ENCODE data around the gene TMEM190.

TMEM190 gene

DNA sequence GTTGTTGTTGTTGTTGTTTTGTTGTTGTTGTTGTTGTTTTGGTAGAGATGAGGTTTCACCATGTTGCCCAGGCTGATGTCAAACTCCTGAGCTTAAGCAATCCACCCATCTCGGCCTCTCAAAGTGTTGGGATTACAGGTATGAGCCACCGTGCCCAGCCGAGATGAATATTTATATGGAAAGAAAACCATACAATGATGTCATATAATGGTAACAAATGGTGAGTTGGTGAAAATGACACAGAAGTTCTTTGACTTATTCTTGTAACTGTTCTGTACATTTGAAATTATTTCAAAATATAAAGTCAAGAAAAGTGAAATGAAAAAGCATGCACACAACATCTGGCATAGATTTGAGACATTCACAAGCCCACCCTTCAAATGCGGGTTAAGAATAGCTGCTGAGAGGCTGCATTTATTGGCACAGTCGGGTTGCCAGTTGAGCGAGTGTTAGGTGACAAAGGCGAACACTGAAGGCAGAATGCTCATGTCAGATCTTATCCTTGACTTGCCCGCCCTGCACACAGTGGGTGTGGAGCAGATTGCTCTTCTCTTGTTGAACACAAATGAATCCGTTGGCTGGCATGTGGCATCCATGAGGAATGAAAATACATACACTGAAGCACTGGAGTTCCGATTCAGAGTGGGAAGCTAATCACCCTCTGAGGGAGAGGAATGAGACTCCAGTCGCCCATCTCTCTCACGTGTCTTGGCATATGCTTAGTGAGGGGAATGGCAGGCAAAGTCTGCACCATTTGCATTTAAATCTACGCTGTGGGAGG lies 46.8 kb downstream of the TMEM190 start:
- DNase-seq (ENCODE audit: low spot score), result no peak

DNA sequence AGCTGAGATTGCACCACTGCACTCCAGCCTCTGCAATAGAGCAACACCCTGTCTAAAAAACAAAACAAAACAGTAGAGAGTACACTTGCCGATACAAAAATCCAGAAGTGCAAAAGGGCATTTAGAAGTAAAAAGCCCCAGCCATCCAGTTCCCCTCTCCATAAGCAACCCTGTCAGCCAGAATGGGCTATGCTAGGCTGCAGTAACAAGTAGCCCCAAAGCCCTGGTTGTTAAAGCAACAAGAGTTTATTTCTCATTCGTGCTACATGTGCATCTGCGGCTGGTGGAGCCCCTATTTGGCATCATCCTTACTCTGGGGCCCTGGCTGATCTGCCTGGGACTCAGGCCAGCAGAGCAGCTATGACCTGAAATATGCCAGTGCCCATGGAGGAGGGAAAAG lies 47.9 kb downstream of the TMEM190 start:
- DNase-seq (ENCODE audit: low spot score), result no peak

DNA sequence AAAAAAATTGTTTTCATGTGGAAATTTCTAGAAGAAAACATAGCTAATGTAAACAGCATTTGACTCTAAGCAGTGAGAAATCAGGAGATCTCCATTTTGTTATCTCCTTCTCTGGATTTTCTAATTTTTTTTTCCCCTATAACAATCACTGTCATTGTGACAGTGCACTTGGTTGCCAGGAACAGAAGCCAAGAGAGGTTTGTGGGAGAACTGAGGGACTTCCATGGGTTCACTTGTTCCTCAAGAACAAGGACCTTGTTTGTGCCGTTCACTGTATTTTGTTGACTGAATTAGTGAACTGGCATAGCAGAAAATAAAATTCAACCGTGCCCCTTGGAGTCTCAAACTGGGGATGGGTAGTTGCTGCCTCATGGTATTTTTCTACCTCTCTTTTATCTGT lies 49.4 kb downstream of the TMEM190 start:
- DNase-seq (ENCODE audit: low spot score), result no peak

Data from D341Med (cell line).